COLO668 (cell line): ENCODE results near the gene DOCK4.

ENCODE experiments used
- DNase-seq: peaks from one replicate; lab custom pipeline; 2025; ENCODE audit not compliant: unreplicated experiment; lab: John Stamatoyannopoulos, UW

Gene DOCK4

DNA sequence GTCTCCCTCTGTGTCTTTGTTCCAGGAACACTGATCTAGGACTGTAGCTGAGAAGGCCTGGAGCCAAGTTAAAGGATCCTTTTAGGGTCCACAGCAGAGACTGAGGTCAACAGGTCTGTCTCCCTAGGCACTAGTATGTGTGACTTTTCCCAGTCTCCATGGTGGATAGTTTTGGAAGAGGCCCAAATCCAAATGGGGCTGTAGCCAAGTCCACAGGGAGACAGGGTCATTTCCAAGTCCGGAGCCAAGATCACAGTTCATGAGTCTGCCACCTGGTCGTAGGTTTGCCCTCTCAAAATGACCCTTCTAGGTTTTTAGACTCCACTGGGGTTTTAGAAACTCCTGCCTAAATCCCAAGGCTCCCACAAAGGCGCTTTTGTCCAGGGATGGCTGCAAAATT, 17.1 kb upstream of the DOCK4 start:
- DNase-seq: no peak

DNA sequence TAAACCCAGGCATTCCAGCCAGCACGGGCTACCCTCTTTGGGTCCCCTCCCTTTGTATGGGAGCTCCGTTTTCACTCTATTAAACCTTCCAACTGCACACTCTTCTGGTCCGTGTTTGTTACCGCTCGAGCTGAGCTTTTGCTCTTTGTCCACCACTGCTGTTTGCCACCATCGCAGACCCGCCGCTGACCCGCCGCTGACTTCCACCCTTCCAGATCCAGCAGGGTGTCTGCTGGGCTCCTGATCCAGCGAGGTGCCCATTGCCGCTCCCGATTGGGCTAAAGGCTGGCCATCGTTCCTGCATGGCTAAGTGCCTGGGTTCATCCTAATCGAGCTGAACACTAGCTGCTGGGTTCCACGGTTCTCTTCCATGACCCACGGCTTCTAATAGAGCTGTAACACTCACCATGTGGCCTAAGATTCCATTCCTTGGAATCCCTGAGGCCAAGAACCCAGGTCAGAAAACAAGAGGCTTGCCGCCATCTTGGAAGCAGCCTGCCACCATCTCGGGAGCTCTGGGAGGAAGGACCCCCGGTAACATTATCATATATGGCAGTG, 14.8 kb upstream of the DOCK4 start:
- DNase-seq: no peak

DNA sequence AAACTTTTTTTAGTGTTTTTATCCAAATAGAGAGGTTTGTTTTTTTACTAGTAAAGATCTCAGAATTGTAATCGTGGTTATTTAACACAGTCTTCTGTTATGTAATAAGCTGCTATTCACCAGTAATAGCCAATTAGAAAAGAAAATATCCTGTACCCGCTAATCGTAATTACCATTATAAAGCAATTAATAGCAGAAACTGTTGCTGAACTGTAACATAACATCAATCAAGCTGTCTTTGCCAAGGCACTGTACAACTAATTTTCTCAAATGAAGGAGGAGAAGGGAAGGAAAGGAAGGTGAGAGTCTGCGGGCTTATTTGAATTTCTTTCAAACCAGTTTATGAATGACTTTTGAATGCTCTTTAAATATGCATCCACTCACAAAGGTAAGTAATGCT, 9.6 kb upstream of the DOCK4 start:
- no peak for DNase-seq

DNA sequence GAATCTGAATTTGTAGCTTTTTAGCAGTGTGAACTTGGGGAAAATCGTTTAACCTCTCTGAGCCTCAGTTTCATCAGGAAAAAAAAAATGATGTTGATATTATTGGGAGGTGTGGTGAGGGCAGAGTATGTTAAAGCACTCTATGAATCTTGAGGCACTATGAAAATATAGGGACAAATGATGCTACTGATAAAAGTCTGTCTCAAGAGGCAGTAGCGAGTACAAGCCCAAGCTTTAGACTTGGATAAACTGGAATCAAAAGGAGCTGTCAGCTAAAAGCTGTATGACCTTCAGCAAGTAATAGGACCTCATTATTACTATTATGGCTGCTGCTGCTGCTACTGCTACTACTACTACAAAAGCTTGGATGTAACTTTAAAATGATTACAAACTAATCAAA, 8.7 kb upstream of the DOCK4 start:
- DNase-seq: no peak

DNA sequence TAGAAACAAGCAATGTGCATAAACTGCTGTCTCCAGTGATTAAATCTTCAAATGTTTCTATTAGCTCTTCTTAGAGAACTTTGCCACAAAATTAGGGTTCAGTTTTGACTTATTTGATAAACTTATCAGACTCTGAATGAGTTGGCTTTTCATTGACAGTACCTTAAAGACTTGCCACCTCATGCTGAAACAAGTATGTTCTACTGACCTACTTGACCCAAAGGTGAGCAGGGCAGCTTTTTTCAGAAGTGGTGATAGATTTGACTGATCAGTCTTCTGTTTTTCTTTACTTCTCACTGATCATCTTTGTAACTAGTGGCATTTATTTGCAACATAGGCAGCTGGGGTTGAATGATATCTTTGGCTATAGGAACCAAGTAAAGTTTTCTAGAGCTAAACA, 8.1 kb upstream of the DOCK4 start:
- DNase-seq: no peak

DNA sequence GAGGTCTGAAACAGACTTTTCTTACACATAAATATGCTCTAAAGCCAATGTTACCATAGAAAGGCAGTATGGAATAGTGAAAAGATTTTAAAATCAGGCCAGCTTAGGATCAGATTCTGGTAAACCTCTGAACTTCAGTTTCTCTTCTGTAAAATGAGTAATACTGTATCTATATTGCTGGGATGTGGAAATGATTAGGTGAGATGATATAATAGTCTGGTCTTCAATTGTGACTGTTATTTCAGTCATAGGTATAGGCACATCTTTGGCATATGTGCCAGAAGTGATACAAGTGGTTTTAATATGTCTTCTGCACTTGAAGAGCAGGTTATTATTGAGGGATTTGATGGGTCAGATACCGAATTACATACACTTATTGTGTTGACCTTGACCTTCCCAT, 7.5 kb upstream of the DOCK4 start:
- DNase-seq: no peak

DNA sequence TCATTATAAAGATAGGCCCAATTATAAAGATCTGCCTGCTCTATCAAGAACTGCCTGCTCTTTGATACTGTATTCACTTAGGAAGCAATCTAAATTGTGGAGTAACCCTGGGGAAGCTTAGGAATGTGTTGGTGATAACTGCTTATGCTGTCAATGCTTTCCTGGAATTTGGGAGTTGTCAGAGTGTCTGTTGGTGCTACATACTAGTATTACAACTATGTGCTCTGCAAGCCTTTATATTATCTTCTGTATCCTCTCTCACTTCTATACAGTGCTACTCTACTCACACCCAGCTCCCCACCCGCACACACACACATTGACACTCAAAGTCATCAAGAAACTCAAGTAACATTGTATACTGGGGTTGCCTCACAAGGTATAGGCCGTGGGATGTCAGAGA, 6.4 kb upstream of the DOCK4 start:
- DNase-seq: no peak

DNA sequence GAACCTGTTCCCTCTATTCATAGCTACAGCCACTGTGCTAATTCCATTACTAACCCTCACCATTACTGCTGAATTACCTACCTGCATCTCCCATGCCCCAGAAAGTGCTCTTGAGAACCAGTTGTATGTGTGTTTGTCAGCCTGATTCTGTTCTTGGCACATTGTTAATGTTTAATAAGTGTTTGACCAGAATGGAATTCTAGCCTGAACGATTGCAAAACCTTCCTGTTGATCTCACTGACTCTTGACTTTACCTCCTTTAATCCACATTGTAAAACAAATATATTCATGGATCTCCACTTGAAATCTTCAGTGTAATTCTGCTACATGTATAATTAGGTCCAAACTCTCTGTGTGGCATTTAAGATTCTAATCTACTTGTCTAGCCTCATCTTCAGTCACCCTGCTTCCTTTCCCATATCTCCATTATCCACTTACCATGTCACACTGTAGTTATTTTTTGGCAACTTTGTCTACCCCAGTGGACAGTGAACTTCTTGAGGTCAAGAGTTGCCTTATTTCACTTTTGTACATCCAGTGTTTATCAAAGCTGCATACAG, 5.2 kb upstream of the DOCK4 start:
- no peak for DNase-seq

DNA sequence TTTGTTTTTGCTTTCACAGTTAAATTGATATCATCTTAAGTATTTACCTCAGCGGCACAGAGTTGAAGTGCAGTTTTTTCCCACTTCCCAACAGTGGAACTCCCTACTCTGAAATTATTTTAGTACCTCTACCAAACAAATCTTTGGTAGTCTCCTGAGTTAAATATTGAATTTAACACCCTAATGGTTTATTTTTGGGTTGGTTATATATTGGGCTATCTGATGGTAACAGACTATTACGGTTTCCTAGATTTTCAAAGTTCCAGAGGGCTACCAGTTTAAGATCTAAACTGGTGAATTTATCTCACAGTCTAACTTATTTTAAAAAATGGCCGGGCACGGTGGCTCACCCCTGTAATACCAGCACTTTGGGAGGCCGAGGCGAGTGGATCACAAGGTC, 1.6 kb upstream of the DOCK4 start:
- no peak for DNase-seq

DNA sequence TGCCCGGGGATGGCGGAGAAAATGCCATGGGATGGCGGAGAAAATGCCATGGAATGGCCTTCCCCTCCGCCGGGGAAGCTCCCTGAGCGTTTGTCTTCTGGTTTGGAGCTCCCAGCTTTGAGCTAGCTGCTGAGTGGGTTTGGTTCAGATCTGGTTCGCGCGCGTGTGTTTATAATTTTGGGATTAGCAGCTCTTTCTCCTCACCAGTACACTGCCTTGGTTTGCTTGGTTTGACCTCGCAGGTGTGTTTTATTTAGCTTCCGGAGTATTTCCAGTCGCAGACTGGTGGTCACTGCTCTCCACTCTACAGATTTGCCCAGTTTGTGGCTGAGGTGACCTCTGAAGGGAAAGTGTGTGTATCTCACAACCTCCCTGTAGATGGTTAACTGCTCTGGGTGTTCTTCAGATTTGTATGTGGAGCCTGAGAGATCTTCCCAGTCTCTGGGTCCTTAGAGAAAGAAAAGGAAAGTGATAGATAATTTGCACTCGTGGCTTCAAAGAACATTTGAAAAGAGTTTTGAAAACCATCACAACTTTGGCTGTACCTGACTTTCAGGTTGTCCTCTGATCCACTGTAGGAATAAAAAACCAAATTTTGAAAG, 893 bp upstream of the DOCK4 start:
- no peak for DNase-seq

DNA sequence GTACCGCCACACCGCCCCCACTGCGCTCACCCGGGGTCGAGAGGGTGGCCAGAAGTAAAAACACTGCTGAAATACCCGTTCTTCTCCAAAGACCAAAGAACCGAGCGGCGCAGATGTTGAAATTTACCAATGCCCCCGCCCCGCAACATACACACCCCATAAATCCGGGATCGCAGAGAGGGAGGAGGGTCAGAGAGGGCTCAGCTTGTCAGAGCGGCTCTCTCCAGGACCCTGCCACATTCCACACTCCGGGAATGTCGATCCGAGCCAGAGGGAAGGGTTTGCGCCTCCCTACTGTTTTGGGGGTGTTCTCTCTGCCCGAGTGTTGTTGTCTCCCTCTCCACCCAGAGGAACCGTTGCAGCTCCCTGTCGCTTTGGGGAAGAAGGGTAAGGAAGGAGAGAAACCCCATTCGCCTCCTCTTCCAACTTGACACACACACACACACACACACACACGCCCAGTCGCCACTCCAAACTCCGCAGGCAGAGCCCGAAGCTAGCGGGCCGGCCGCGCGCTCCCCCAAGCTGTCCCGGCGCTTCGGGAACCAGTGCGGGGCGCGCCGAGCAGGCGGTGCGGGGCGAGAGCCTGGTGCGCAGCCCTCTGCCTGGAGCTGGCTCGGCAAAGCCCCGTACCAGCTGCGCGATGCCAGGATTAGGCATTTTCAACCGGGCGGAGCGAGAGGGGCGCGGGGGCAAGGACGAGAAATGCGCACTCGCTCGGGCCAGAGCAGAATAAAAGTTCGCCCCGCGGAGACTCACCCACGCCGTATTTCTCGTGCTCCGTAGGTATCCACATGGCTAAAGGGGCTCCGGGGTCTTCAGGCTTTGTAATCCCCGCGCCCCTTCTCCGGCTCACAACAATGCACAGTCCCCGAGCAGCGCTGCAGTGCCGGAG, 609 bp downstream of the DOCK4 start:
- peak; percentile 65 for DNase-seq

DNA sequence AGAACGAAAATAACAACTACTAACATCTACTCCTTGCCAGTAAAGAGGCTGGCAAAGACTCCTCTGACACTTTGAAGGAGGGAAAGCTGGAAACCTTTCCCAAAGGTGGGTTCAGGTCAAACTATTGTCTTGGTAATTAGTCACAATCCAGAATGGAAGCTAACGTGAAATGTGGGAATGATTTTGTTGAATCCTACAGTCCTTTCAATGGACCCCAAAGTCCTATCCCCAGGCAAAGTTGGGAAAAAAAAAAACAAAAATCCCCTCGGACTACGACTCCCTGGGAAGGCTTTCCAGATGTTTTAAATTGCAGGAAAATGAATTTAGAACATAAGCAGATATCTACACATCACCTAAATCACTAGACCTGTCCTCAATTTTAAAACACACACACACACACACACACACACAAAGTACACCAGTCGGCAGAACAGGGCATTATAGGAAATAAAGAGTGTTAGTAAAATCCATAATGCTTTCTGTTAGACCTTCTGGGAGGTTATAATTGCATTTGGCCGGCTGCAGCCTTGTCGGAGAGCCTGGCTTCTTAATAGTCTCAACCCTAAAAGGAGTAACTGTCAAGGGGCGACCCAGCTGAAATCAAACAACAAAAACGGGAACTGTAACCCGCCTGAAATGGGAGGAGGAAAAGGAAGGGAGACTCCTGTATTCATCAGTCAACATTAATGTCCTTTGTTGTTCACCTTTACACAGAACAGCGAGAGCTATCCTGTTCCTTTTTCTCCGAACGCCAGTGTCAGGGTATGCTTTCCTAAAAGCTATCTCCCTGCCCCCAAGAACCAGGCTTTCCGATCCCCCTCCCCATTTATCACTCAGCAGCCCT, 1.5 kb downstream of the DOCK4 start:
- DNase-seq: peak; percentile 30

DNA sequence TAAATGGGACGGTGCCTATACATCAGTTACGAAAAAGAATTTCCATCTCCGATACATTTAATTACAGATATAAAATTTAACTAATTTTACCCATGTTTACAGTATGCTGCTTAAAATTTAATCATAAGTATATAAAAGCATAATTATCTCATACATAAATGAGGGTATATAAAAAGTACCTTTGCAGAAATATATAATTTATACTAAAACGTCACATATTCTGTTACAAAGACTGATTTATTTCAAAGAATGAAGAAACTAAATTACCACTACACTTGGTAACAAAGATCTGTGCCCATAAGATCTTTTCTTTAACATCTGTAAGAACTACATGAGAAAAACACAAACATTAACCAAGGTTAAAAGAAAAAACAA, 2.8 kb downstream of the DOCK4 start:
- no peak for DNase-seq

DNA sequence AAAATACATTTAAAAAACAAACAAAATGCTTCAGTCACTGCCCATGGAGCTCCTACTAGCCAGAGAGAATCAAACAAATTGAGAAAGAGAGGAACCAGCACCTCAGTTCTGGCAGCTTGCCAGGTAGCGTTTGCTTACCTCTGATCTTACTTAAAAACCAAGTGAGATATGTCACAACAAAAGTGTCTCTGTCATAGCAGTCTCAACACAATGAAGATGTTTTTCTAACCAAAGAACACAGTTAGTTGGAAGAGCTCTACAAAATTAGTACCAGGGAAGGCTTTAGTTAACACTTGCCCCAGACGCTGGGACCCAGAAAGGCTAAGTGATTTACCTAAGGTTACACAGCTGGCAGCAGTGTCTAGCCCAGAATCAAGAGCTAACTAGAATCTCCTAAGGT, 3.4 kb downstream of the DOCK4 start:
- DNase-seq: peak; percentile 72

DNA sequence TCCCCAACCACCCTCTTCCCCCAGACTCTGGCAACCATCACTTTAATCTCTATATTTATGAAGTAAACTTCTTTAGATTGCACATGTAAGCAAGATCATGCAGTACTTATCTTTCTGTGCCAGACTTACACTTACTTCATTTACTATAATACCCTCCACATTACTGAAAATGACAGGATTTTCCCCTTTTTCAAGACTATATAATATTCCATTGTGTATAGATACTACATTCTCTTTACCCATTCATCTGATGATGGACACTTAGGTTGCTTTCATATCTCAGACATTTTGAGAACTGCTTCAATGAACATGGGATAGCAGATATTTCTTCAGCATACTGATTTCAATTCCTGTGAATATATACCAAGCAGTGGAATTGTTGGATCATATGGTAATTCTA, 4.4 kb downstream of the DOCK4 start:
- DNase-seq: no peak

DNA sequence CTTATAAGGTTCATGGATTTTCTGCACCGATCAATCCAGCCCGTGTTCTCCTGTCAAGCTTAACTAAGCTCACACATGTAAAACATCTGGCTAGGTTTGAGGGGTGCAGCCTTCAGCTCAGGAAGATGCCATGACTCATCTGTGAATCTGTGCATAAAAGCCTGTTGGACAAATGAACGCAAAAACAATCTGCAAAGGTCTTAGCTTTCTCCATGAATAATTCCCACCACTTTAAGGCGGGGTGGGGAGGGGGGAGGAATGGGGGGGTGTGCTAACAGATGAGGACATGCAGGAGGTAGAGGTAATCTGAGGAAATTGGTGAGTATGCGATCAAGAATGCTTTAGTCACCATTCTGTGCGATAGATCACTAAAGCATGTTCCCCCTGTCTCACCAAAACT, 4.8 kb downstream of the DOCK4 start:
- no peak for DNase-seq

DNA sequence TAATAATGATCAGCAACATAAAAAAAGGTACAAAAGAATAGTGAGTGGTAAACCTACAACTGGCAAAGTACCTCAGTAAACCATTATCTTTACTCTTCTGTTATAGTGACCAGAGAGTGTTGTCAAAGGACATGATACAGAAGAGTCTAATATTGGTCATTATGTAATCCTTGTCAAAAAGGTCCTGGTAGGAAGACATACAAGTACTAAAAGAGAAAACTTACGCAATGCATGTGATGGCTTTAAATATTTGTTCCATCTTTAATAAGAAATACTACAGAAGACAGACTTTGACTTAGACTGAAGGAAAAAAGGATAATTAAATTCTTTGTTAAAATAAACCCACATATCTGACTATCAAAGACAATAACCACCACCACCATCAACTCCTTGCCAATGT, 6.5 kb downstream of the DOCK4 start:
- DNase-seq: no peak

DNA sequence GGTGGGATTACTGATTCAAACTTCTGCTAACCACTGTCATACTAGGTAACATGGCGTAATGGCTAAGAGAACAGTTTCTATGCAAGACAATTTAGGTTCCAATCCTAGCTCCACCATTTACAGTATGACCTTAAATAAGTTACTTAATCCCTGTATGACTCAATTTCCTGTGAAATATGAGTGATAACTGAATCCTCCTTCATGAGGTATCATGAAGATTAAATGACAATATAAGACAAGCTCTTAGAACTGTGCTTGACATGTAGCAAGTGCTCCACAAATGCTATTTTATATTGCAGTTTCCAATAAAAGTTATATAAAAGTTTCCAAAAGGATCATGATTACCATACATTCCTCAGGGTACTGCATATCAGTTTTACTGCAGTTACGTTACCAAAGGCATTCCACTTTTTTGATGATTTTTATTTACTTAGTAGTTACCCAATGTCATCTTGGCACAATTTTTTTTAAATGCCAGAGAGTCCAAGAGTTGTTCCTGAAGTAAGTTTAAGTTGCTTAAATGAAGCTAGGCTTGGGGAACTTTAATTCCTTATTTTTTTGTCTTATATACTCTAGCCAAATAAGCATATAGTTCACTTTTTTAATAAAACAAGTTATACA, 7.1 kb downstream of the DOCK4 start:
- no peak for DNase-seq

DNA sequence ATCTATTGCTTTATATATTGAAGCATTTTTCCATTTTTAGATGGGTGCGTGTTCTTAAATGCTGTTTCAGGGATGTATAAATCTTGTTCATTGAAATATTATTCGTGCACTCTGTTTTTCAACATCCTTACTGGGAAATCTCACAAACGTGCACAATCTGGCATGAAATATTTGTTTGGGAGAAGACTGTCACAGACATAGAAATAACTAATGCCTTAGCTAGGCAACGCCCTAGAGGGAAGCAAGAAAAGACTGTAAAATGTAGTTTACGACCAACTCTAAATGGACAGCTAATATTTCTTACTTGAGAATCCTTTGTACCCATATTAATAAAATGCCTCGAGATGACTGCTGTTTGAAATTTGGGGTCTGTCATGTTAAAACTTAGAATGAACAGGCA, 8.9 kb downstream of the DOCK4 start:
- no peak for DNase-seq

DNA sequence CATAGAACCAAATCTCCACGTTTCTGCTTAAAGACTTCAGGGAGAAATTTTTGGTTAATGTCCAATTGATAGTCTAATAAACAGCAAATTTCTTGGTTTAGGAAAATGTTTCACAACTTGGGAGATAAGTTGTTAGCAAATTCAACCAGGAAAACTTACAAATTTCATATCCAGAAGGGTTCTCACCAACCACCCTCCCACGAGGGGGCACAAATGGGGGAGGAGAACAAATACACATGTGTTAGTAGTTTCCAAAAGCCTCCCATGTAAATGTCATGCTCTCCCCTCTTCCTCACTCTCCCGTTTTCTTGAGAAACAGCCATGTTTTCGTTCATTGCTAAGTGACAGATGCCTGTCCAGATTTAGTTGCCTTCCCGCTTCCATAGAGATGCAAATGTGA, 10.5 kb downstream of the DOCK4 start:
- DNase-seq: no peak
